SK-N-SH (cell line): Measurements from ENCODE around the gene ERC1. TPM values are rescaled to one million over a fixed set of nuclear protein-coding genes. Genes with fewer than 3 reads are reported as not detected.

ENCODE experiments used
- CTCF ChIA-PET: fragments of 300-600, 350-600 bp; formaldehyde crosslinking; extraction: SDS; loops from one replicate; lab custom pipeline; 2021; lab: Yijun Ruan, JAX
- POLR2A ChIA-PET: fragments of 350-600 bp; sonication (Branson Sonifier 250); formaldehyde crosslinking; extraction: SDS; loops from one replicate; lab custom pipeline; 2020; ENCODE audit warnings: antibody characterized with exemption, inconsistent platforms; lab: Yijun Ruan, JAX
- DNase-seq: peaks from one replicate; pipeline ENCODE4 v3.0.0; 2012
- H2AFZ ChIP-seq: fragments of 200-600 bp; sonication (generic); 2 replicates; pipeline ENCODE4 v1.8.1; 2016; ENCODE audit warnings: antibody characterized with exemption, mild to moderate bottlenecking, low read depth
- H3F3A ChIP-seq: fragments of 200-600 bp; sonication (generic); replicated peaks from 2 replicates; pipeline ENCODE3; 2016; ENCODE audit warnings: antibody characterized with exemption, mild to moderate bottlenecking; ENCODE audit not compliant: insufficient read depth
- H3K27ac ChIP-seq, 2 experiments: fragments of 200-500 bp in 1 of 2; fragments of 200-600 bp in 1 of 2; sonication (Bioruptor generic) in 1 of 2; sonication (generic), shearing (Covaris generic) in 1 of 2; 2 replicates each; pipeline versions ENCODE4 v1.5.1 to v1.6.1; 2014 to 2016; ENCODE audit warnings: low read depth in 2 of 2, inconsistent platforms in 1 of 2, low read length in 1 of 2, mild to moderate bottlenecking in 1 of 2, mixed read lengths in 1 of 2
- H3K27me3 ChIP-seq: fragments of 200-600 bp; sonication (generic), shearing (Covaris generic); 2 replicates; pipeline ENCODE4 v1.6.1; 2016; ENCODE audit warnings: mixed run types; ENCODE audit not compliant: insufficient read depth
- H3K36me3 ChIP-seq, 2 experiments: fragments of 200-500 bp in 1 of 2; fragments of 200-600 bp in 1 of 2; sonication (Bioruptor generic) in 1 of 2; sonication (generic) in 1 of 2; replicated peaks in 1 of 2; 2 replicates each; pipeline versions ENCODE3 to v1.5.1; 2014 to 2016; ENCODE audit warnings: low read length in 1 of 2, mild to moderate bottlenecking in 1 of 2; ENCODE audit not compliant: insufficient read depth in 2 of 2, control insufficient read depth in 1 of 2
- H3K4me1 ChIP-seq, 2 experiments: fragments of 200-500 bp in 1 of 2; fragments of 200-600 bp in 1 of 2; sonication (Bioruptor generic) in 1 of 2; sonication (generic), shearing (Covaris generic) in 1 of 2; 2 replicates each; pipeline versions ENCODE4 v1.5.1 to v1.6.1; 2014 to 2016; ENCODE audit warnings: low read depth in 1 of 2, low read length in 1 of 2, mixed run types in 1 of 2; ENCODE audit not compliant: insufficient read depth in 2 of 2, control insufficient read depth in 1 of 2
- H3K4me2 ChIP-seq: fragments of 200-600 bp; sonication (generic), shearing (Covaris generic); 2 replicates; pipeline ENCODE4 v1.6.1; 2017; ENCODE audit warnings: mixed run types
- H3K4me3 ChIP-seq, 2 experiments: fragments of 200-500 bp in 1 of 2; fragments of 200-600 bp in 1 of 2; sonication (Bioruptor generic) in 1 of 2; sonication (generic), shearing (Covaris generic) in 1 of 2; 2 replicates each; pipeline versions ENCODE4 v1.5.1 to v1.8.1; 2014 to 2016; ENCODE audit warnings: low read depth in 2 of 2, inconsistent platforms in 1 of 2, low read length in 1 of 2, mild to moderate bottlenecking in 1 of 2, mixed read lengths in 1 of 2, moderate library complexity in 1 of 2
- H3K79me2 ChIP-seq: fragments of 200-600 bp; sonication (generic); 2 replicates; pipeline ENCODE4 v1.8.1; 2017; ENCODE audit warnings: mild to moderate bottlenecking; ENCODE audit not compliant: insufficient read depth
- H3K9ac ChIP-seq: fragments of 200-600 bp; sonication (generic); 2 replicates; pipeline ENCODE4 v1.6.1; 2017; ENCODE audit warnings: mixed run types
- H3K9me2 ChIP-seq: fragments of 200-600 bp; sonication (generic); 2 replicates; pipeline ENCODE4 v1.6.1; 2017; ENCODE audit warnings: mixed run types
- H3K9me3 ChIP-seq: fragments of 200-600 bp; sonication (generic); 2 replicates; pipeline ENCODE4 v1.6.1; 2017; ENCODE audit warnings: mixed run types, mild to moderate bottlenecking, moderate library complexity
- H4K20me1 ChIP-seq: fragments of 200-600 bp; sonication (generic); 2 replicates; pipeline ENCODE4 v1.6.1; 2017; ENCODE audit warnings: mild to moderate bottlenecking, mixed run types; ENCODE audit not compliant: insufficient read depth
- CHD2 ChIP-seq: fragments of 150-350 bp; IDR thresholded peaks from 2 replicates; pipeline ENCODE4 v1.6.1; 2018; ENCODE audit warnings: low read length; ENCODE audit not compliant: partially characterized antibody
- CTCF ChIP-seq: fragments of 200-600 bp; sonication (generic); IDR thresholded peaks from 2 replicates; pipeline ENCODE4 v1.6.1; 2017; ENCODE audit warnings: antibody characterized with exemption, mild to moderate bottlenecking, moderate library complexity
- ELF1 ChIP-seq: IDR thresholded peaks from 2 replicates; pipeline ENCODE4 v1.4.0; 2012
- EZH2phosphoT487 ChIP-seq: fragments of 200-600 bp; sonication (generic); IDR thresholded peaks from 2 replicates; pipeline ENCODE4 v1.6.1; 2017; ENCODE audit warnings: low read depth, mixed run types, mild to moderate bottlenecking, antibody characterized with exemption, moderate library complexity, borderline replicate concordance
- FOSL2 ChIP-seq: IDR thresholded peaks from 2 replicates; pipeline ENCODE4 v1.4.0; 2012; ENCODE audit warnings: low read depth, mild to moderate bottlenecking, moderate library complexity, borderline replicate concordance
- GATA2 ChIP-seq: sonication (generic); formaldehyde crosslinking; IDR thresholded peaks from 2 replicates; pipeline ENCODE4 v1.5.0; 2020; ENCODE audit warnings: mild to moderate bottlenecking, missing genetic modification reagents
- MAX ChIP-seq: IDR thresholded peaks from 2 replicates; pipeline ENCODE4 v1.4.0; 2012; ENCODE audit warnings: low read depth
- NRF1 ChIP-seq: IDR thresholded peaks from 2 replicates; pipeline ENCODE4 v1.6.1; 2012; ENCODE audit warnings: low read depth, mild to moderate bottlenecking, low read length
- POLR2AphosphoS5 ChIP-seq: IDR thresholded peaks from 2 replicates; pipeline ENCODE4 v1.6.1; 2012; ENCODE audit warnings: low read depth, low read length
- REST ChIP-seq: IDR thresholded peaks from 2 replicates; pipeline ENCODE4 v1.6.1; 2012; ENCODE audit warnings: mild to moderate bottlenecking, low read depth, low read length, moderate library complexity
- RFX5 ChIP-seq: IDR thresholded peaks from 2 replicates; pipeline ENCODE4 v1.6.1; 2012; ENCODE audit warnings: mild to moderate bottlenecking, improper control_type of control experiment, low read length
- SIN3A ChIP-seq: IDR thresholded peaks from 2 replicates; pipeline ENCODE4 v1.6.1; 2012; ENCODE audit warnings: low read depth, mild to moderate bottlenecking, low read length, moderate library complexity, borderline replicate concordance
- TCF12 ChIP-seq: IDR thresholded peaks from 2 replicates; pipeline ENCODE4 v1.4.0; 2012
- TEAD4 ChIP-seq: IDR thresholded peaks from 2 replicates; pipeline ENCODE4 v1.4.0; 2012; ENCODE audit warnings: mild to moderate bottlenecking, borderline replicate concordance; ENCODE audit not compliant: insufficient read depth
- WGBS: methylation state at CpG from one replicate; pipeline ENCODE4 v1.1.6; 2017; ENCODE audit warnings: low lambda C conversion rate; 5-methylcytosine and 5-hydroxymethylcytosine counted together
- polyA plus RNA-seq, 3 experiments: library from polyadenylated mRNA; depleted of rRNA; stranded (reverse); fragments of >200 nt; gene quantifications; 2 replicates each; pipeline ENCODE4 v1.2.3, GENCODE V29; 2012
- TF ChIP-seq, protein P1 (sequence below): IDR thresholded peaks from 2 replicates; pipeline ENCODE4; 2012
- TF ChIP-seq, protein P2 (sequence below): IDR thresholded peaks from 2 replicates; pipeline ENCODE4 v1.4.0; 2012; ENCODE audit warnings: low read depth, borderline replicate concordance

The ERC1 gene
- polyA plus RNA-seq, 1 of the 3 experiments (the other 2 are of a cell fraction): 7.5 TPM

DNA sequence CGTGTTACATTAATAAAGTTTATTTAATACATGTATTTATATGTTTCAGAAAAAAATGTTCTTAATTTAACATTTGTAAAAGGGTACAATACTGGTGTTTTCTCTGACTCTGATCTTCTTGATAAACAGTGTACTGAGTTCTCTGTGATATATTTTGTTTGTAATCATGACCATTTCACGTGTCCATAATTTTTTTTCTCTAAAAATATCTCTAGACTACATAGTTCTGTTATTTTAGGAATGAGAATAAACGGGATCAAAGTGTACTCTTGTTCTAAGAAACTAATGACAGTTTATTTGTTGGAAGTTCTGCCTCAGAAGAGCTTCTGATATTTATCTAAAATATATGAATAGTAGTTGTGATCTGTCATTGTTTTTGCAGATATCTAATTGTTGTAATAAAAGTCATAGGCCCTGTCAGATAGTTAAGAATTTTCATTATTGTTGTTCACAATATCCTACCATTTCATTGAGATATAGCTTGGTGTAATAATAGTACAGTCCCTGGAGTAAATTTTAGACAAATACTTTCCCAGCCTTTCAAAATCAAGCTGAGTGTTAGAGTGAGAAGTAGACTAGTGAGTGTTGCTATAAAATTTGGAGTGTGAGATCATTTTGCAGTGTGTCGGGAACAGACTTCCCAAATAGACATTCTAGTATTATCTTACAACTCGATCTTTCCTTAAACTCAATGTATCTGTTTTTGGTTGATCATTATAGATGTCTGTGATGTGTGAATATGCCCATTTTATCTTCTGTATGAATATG lies 86.2 kb downstream of the ERC1 start (continued):
- no peak for TF ChIP-seq REST

- Histone ChIP-seq H3K4me3 (no peak overlapping the region), H4K20me1 (no peaks in the 10 kb centered on the region), H3K4me1 (peaks cover 1 to 4% of the 10 kb centered on the region in 2 experiments; a peak in 3 of 4 replicates), H3F3A (peaks cover 22% of the 10 kb centered on the region), H3K4me2 (no peak overlapping the region), H3K9ac (no peak overlapping the region), H3K79me2 (peaks cover 63% of the 10 kb centered on the region), H3K27ac (no peak overlapping the region; a peak in 1 of 4 replicates), H3K27me3 (no peaks in the 10 kb centered on the region), H3K9me3 (no peaks in the 10 kb centered on the region), H3K36me3 (peaks cover 0 to 4% of the 10 kb centered on the region in 2 experiments), H3K9me2 (no peaks in the 10 kb centered on the region), H2AFZ (no peak overlapping the region; the same call in 1 of the 2 replicates)
- WGBS: 94% methylated on average over 3 of the region's 3 CpGs
- CTCF ChIA-PET: interaction anchor here (0.6 to 2.3 kb wide), 3 partner anchors 15 to 260 kb away, joined by 3 to 13 read pairs (median 3); partner anchors contain the start of gene RAD52
- POLR2A ChIA-PET: no interaction called here
- no peak for DNase-seq
- TF ChIP-seq SIN3A (no peak), CTCF (no peak), POLR2AphosphoS5 (no peak), TCF12 (no peak), NRF1 (no peak), FOSL2 (no peak), TEAD4 (no peak), RFX5 (no peak), EZH2phosphoT487 (no peak), CHD2 (no peak), MAX (no peak), REST (no peak), GATA2 (CRISPR knock-in tag) (no peak), ELF1 (no peak)
- TF ChIP-seq, protein P1, sequence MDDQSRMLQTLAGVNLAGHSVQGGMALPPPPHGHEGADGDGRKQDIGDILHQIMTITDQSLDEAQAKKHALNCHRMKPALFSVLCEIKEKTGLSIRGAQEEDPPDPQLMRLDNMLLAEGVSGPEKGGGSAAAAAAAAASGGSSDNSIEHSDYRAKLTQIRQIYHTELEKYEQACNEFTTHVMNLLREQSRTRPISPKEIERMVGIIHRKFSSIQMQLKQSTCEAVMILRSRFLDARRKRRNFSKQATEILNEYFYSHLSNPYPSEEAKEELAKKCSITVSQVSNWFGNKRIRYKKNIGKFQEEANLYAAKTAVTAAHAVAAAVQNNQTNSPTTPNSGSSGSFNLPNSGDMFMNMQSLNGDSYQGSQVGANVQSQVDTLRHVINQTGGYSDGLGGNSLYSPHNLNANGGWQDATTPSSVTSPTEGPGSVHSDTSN: no peak
- TF ChIP-seq, protein P2, sequence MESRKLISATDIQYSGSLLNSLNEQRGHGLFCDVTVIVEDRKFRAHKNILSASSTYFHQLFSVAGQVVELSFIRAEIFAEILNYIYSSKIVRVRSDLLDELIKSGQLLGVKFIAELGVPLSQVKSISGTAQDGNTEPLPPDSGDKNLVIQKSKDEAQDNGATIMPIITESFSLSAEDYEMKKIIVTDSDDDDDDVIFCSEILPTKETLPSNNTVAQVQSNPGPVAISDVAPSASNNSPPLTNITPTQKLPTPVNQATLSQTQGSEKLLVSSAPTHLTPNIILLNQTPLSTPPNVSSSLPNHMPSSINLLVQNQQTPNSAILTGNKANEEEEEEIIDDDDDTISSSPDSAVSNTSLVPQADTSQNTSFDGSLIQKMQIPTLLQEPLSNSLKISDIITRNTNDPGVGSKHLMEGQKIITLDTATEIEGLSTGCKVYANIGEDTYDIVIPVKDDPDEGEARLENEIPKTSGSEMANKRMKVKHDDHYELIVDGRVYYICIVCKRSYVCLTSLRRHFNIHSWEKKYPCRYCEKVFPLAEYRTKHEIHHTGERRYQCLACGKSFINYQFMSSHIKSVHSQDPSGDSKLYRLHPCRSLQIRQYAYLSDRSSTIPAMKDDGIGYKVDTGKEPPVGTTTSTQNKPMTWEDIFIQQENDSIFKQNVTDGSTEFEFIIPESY: no peak
Measured at GRCh38 chr12:1078002-1078401, 87.0 kb downstream of the ERC1 start.
